GM21619 (cell line): ENCODE data around the gene SYNJ1.
"Not testable (repeated sequence)": the region's sequence is repeated elsewhere in the genome, so short reads cannot be mapped to it uniquely, and the experiment has no call there.

Experiments used
- ATAC-seq: cut with Tn5 transposase; IDR thresholded peaks from one replicate; pipeline ENCODE4 v1.9.1; 2021; ENCODE audit not compliant: unreplicated experiment

The SYNJ1 gene, protein sequence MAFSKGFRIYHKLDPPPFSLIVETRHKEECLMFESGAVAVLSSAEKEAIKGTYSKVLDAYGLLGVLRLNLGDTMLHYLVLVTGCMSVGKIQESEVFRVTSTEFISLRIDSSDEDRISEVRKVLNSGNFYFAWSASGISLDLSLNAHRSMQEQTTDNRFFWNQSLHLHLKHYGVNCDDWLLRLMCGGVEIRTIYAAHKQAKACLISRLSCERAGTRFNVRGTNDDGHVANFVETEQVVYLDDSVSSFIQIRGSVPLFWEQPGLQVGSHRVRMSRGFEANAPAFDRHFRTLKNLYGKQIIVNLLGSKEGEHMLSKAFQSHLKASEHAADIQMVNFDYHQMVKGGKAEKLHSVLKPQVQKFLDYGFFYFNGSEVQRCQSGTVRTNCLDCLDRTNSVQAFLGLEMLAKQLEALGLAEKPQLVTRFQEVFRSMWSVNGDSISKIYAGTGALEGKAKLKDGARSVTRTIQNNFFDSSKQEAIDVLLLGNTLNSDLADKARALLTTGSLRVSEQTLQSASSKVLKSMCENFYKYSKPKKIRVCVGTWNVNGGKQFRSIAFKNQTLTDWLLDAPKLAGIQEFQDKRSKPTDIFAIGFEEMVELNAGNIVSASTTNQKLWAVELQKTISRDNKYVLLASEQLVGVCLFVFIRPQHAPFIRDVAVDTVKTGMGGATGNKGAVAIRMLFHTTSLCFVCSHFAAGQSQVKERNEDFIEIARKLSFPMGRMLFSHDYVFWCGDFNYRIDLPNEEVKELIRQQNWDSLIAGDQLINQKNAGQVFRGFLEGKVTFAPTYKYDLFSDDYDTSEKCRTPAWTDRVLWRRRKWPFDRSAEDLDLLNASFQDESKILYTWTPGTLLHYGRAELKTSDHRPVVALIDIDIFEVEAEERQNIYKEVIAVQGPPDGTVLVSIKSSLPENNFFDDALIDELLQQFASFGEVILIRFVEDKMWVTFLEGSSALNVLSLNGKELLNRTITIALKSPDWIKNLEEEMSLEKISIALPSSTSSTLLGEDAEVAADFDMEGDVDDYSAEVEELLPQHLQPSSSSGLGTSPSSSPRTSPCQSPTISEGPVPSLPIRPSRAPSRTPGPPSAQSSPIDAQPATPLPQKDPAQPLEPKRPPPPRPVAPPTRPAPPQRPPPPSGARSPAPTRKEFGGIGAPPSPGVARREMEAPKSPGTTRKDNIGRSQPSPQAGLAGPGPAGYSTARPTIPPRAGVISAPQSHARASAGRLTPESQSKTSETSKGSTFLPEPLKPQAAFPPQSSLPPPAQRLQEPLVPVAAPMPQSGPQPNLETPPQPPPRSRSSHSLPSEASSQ (N-terminal part only)

DNA sequence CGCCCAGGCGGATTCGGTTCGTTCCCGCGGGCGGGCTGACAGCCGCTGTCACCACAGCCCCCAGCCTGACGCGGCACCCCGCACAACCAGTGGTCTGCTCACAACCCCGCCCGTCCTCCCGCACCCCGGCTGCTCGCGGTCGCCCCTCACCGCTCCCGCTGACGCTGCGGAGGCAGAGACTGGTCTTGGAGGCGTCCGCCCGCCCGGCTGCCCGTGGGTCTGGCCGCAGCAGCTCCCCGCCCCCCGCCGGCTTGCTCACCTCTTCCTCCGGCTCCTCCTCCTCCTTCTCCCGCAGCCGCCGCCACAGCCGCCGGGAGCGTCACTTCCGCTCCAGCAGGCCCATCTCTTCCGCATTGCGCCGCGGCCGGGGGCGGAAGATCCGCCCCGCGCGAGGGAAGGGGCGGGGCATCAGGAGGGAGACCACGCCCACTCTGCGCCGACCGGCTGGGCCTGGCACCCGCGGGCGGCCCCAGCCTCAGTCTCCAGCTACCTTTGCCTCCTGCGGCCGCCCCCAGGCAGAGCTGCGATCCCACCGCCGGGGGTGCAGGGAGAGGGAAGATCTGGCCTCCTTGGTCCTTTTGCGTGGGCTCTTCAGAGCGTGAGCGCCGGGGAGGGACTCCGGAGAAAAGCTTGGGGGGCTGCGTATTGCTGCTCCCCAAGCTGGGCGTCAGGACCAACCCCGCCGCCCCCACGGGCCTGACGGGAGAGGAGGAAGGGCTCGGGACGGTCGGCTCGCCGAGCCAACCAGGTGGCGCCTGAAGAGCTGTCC, at the start of gene SYNJ1:
Gene SYNJ1 (minus strand): TSS at position 327 of the 769 bp plus-strand sequence. CDS start 1,118 bp downstream, outside the sequence.
- peak; percentile 87 for ATAC-seq

DNA sequence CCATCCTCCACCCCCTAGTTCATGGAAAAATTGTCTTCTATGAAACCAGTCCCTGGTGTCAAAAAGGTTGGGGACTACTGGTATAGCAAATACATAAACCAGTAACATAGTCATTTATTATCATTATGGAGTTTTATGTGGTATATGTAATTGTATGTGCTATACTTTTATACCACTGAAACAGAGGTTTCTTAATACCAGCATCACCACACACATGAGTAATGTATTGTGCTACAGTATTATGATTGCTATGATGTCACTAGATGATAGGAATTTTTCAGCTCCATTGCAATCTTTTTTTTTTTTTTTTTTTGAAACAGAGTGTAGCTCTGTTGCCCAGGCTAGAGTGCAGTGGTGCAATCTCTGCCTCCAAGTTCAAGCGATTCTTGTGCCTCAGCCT, 49.5 kb upstream of the SYNJ1 start:
- ATAC-seq = no peak

DNA sequence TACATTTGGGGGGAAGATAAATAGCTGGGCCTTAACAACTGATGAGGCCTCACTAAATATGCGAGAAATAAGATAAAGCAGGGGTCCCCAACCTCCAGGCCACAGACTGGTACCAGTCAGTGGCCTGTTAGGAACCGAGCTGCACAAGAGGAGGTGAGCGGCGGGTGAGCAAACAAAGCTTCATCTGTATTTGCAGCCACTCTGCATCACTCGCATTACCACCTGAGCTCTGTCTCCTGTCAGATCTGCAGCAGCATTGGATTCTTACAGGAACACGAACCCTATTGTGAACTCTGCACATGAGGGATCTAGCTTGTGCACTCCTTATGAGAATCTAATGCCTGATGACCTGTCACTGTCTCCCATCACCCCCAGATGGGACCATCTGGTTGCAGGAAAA, 48.9 kb upstream of the SYNJ1 start:
- no peak for ATAC-seq

DNA sequence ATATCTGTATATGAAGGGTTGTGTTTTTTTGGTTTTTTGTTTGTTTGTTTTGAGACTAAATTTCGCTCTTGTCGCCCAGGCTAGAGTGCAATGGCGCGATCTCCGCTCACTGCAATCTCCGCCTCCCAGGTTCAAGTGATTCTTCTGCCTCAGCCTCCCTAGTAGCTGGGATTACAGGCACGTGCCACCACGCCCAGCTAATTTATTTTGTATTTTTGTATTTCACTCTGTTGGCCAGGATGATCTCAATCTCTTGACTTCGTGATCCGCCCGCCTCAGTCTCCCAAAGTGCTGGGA, 45.2 kb upstream of the SYNJ1 start:
- ATAC-seq = not testable (repeated sequence)

DNA sequence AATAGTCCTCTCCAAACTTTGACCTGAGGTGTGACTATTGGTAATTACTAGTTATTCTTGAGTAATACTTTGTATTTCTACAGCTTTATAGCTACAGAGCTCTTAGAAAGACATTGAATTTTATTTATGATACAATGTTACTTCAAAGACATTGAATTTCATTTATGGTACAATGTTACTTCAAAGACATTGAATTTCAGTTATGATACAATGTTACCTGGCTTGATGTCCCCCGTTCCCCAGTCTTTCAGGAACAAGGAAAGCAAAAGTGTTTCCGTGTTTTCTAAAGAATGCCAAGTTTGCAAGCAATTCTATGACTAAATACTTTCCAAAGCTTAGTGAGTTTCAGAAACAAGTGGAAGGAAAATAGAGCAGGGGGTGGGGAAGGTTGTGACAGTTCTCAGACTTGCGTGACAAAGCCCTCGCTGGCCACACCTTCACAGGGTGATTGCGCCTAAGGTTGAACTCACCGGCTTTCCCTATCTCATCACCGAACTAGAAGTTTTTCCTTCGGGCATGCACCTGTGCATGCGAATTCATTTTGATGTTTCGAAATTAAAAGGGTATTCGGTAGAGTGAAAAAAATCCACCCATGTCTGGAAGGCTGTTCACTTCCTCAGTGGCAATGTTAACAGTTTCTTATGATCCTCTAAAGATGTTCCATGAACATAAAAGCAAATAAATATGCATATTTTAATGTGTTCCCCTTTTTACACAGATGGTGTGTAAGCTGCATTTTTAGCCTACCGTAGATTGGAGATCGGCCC, 44.7 kb upstream of the SYNJ1 start:
- ATAC-seq = no peak

DNA sequence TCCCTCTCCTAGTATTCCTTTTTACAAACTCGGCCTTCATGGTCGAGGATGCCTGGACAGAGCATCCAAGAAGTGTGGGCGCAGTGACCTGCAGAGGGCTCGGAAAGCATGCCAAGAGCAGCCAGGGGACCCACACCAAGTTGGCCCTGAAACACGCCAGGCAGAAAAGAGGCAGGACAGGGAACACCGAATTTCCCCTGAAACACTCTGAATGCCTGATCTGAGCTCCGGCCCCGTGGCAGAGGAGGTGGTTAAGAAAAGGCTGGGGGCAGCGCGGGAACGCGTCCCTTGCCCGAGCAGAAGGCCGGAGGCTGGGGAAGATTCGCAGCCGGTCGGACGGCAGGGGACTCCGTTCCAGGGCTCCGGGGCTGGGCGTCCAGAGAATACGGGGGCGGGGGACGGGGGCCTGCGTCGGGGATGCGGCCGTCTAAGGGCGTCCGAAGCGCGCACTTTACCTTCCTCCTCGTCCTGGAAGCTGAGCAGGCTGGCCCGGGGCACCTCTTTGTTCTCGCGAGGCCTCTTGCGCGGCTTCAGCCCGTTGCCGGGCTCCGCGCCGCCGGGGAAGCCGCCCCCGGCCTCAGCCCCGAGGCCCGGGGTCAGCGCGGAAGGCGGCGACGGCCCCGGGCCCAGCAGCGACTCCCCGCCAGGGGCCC, 43.2 kb upstream of the SYNJ1 start:
- ATAC-seq = peak; percentile 33

DNA sequence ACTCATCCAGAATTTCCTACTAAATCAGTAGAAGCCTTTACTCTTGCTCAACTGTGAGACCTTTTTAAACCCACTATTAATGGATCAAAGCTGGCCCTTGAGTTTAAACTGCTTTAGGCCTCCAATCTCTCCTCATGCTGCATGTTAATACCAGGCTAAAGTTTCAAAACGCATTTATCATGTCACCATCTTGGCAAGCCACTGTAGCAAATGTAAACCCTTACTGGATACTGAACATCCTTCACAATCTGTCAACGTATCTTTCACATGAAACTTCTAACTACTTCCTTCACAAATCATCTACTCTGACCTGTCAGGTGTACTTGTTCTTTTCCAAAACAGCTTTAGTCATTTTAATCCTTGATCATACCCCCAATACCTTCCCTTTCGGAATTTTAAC, 40.7 kb upstream of the SYNJ1 start:
- no peak for ATAC-seq

DNA sequence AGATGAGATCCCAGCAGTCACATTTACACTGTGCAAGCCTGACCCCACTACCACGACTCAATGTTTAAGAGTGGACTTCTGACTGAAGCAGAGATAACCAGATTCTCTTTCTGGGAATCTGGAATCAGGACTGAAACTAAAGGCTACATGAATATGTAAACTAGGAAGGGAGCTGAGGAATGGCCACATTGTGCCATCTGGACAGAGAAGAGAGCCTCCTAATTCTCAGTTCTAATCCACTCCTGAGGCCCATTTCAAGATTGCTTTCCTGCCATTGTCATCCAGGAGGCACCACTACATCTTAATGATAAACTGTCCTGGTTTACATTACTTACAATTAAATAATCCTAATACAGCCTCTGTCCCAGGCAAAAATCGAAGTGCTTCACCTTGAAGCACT, 37.2 kb upstream of the SYNJ1 start:
- no peak for ATAC-seq

DNA sequence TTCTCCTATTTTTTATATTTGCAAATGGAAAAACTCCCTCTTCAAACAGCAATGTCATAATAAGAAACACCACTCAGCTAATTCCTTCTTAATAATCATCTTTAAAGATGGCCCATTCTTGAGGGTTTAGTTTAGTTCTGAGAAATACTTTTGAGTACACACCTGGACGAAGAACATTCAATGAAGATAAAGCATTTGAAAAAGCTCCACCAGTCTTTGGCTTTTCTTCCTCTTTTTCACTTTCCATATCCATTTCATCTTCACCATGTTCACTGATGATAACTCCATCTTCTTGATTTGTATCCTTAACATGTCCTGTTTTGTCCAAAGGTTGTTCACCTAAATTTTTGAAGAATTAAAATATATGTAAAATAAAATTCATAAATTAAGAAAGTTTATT, 36.4 kb upstream of the SYNJ1 start:
- no peak for ATAC-seq

DNA sequence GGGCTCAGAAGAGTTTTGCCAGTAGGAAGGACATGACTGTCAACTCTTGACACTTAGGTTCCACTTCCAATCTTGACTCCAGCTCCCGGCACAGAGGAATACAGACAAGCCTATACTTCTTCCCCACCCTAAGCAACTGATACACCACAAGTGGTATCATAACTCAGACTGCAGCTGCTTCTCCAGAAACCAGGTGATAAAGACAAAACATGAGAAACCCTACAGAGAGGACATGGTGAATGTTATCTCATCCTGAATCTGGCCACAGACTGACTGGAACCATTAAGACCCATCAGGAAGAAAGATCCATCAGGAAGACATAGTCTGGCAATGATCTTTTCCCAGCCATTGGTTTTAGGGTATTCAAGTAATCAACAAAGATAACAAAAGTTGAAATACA, 30.0 kb upstream of the SYNJ1 start:
- ATAC-seq = no peak

DNA sequence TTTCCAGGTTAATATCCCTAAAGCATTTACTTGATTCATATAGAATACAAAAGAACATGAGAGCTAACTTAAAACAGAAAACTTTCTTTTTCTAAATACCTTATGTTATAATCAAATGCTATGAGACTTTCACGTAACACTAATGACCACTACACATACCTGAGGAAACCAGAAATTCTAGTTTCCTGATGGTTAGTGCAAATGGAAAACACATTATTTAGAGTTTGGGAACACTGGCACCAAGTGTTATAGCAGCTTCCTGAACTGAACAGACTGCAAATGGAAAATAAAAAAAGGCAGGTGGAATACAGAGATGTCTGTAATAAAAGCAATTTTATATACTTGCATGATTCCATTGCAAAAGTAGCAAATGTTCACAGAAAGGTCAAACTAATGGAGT, 28.3 kb upstream of the SYNJ1 start:
- ATAC-seq = no peak

DNA sequence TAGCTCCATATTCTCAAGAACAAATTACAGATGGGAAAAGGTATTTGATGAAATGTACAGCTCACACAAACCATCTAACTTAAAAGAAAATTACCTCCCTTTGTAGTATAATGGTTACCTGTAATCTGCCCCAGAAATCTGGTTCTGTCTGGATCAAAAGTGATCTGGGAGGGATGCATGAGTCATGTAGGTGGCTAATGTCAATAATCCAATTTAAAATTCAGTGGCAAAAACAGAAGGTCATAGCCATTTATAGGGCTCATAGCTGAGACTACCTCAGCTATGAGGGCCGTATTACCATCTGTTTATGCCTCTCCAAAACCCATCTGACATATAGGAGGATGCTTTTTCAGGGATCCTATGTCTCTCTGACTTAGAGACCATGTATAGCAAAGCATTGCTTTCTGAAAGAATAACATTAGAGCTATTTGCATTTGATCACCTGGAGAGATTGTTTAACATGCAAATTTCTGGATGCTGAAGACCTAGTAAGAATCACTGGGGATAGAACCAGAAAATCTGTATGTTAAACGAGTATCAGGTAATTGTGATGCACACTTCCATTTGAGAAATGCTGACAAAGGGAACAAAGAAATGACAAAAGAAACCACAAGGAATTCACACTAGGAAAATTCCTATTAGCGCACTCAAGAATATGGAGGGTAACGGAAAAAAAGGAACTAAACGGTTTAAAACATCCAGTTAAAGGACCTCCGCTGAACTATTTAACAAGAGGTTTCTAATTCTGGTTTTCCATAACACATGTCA, 26.2 kb upstream of the SYNJ1 start:
- ATAC-seq = no peak

DNA sequence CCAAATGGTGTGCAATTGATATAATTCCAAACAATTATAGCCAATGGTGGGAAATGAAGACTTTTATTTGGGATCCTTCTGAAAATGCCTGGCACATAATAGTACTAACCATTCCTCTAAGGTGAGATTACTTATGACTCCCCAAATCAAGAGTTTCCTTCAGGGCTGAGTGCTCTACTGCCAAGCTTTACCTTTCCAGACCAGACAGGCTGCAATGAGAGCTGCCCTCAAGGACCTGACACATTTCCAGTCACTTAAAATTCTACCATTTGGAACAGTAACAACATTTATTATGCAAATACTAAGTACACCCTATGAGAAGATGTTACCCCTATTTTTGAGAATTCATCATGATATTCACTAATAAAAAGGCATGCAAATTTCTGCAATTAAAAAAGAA, 22.6 kb upstream of the SYNJ1 start:
- no peak for ATAC-seq

DNA sequence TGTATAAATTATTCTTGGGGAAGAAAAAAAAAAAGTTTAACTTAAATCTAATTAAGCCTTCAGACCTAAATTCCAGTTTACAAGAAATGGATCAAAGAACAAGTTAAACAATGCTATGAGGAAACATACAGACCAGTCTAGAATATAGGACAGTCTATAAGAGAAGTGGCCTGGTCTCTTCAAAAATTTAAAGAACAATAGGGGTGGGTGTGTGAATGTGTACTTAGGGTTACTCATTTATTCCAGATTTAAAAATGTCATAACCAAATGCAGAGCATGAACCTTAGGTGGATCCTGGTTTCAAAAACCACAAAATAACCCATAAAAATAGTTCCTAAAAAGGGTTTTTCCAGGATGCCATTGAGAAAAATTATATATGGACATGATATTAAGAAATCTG, 21.8 kb upstream of the SYNJ1 start:
- ATAC-seq = no peak

DNA sequence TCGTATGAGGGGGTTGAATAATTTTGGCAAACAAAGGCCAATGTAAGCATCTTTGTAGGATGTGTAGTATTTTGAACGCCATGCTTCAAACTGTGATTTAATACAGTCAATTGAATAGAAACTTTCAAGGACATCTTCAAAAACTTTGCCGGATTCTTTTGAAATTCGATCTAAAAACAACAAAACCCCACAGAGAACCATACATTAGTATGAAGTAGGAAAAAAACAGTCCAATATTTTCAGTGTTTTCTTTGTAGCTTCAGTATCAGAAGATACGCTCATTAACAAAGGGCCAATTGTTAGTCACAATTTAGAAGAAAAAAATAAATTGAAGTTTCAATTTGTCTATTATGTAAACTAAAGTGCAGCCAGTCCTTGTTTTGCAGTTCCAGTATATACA, 20.7 kb upstream of the SYNJ1 start:
- no peak for ATAC-seq

DNA sequence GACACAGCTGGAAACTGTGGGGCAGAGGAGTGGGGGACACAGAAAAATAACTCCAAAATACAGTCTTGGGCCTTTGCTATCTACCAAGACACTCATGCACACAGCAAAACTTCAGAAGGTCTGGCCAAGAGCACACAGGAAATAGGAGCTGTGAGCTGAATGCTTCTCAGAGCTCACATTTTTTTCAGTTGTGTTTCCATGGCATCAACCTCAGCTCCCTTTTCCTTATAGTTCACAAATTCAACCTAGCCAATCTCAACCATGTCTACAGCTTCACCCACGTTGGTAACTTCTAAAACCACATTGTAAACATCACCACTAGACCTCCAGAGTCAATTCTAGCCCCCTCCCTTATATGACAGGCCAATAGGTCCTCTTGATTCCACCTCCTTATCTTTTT, 19.6 kb upstream of the SYNJ1 start:
- ATAC-seq = no peak

DNA sequence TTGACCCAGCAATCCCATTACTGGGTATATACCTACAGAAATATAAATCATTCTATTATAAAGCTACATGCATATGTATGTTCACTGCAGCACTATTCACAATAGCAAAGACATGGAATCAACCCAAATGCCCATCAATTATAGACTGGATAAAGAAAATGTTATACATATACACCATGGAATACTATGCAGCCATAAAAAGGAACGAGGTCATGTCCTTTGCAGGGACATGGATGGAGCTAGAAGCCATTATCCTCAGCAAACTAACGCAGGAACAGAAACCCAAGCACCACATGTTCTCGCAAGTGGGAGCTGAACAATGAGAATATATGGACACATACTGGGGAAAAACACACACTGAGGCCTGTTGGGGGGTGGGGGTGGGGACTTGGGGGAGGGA, 18.9 kb upstream of the SYNJ1 start:
- ATAC-seq = not testable (repeated sequence)

DNA sequence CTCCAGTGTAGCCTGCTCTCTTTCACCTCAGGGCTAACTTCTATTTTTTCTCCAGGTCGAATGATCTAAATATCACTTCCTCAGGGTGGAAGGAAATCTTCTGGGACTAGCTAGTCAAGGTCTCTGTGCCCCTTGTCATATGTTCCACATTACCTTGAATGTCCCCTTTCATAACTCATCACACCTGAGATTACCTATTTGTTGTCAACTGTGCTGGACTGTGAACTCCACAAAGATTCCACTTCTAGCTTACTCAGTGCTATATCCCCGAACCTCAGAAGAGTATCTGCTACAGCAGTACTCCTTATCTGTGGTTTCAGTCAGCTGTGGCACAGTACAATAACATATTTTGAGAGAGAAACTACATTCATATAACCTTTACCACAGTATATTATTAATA, 14.6 kb upstream of the SYNJ1 start:
- ATAC-seq = no peak

DNA sequence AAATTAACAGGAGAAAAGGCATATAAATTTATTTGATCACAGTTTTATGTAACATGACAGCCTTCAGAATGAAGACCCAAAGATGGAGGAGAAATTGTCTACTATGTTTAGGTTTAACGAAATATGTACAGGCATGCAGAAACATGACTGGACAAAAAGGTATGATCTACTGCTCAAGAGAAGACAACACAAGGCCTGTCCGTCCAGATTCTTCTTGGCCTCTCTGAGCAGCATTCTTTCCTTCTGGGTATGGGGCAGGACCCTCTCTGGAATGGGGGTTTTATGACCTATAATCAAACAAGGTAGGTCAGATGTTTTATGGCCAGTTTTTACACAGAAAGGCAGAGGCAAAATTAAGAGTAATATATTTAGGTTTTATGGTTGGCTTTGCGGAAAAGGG, 13.5 kb upstream of the SYNJ1 start:
- ATAC-seq = no peak
